ENCODE measurements around the gene FKRP.
"Not testable (repeated sequence)": the region's sequence is repeated elsewhere in the genome, so short reads cannot be mapped to it uniquely, and the experiment has no call there.

Gene FKRP

DNA sequence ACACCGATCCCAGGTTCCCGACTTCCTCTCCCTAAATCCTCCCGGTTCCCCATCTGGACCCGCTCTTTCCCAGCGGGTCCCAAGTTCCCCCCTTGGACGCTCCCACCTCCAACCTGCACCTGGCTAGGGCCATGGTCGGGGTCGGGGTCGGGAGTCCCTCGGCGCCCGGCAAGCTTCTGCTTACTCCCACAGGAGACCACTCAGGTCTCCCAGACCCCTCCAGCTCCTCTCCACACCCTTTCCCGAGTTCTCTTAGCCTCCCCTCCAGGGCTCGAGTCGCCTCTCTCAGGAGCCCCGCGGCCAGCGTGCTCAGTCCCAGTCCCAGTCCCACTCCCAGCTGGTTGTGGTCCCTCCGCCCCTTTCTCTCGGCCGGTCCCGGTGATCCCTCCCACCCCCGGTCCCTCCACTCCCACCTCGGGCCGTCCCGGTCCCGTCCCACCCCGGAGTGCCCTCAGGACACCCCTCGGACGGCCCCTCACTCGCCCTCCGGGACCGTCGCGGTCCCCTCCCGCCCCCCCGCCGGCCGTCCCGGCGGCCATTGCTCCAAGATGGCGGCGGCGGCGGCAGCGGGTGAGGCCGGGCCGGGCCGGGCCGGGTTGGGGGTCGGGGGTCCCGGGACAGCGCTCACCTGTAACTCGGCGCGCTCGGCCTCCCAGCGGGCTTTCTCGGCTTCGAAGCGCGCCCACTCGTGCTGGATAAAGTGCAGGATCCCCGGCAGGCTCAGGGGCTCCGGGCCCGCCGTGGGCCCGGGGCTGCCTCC is at the start of gene FKRP:
Gene FKRP (plus strand): TSS at position 537 of the 760 bp plus-strand sequence. CDS start 9,394 bp downstream, outside the sequence.
- Mint-ChIP-seq H3K36me3 (peaks cover 24% of the 10 kb centered on the region), H3K4me3 (peak within 1 kb of the TSS; percentile 93), H3K4me1 (peaks cover 56% of the 10 kb centered on the region), H3K27ac (peak within 1 kb of the TSS; percentile 85), H3K9me3 (no peaks in the 10 kb centered on the region), H3K27me3 (no peaks in the 10 kb centered on the region)
- CTCF ChIA-PET: interaction anchor here (1.1 to 1.3 kb wide), 3 partner anchors 8 to 22 kb away, joined by 3 to 5 read pairs (median 3); no protein-coding TSS in a partner anchor
- peak; percentile 59 for DNase-seq

GRCh38 chr19:46696866-46697203 is 49.0 kb upstream of the FKRP start:
- CTCF ChIA-PET: no interaction called here
- Mint-ChIP-seq H3K36me3 (peaks cover 74% of the 10 kb centered on the region), H3K27ac (no peak overlapping the region), H3K4me1 (no peaks in the 10 kb centered on the region), H3K9me3 (no peaks in the 10 kb centered on the region), H3K4me3 (no peak overlapping the region), H3K27me3 (no peaks in the 10 kb centered on the region)
- no peak for DNase-seq

DNA sequence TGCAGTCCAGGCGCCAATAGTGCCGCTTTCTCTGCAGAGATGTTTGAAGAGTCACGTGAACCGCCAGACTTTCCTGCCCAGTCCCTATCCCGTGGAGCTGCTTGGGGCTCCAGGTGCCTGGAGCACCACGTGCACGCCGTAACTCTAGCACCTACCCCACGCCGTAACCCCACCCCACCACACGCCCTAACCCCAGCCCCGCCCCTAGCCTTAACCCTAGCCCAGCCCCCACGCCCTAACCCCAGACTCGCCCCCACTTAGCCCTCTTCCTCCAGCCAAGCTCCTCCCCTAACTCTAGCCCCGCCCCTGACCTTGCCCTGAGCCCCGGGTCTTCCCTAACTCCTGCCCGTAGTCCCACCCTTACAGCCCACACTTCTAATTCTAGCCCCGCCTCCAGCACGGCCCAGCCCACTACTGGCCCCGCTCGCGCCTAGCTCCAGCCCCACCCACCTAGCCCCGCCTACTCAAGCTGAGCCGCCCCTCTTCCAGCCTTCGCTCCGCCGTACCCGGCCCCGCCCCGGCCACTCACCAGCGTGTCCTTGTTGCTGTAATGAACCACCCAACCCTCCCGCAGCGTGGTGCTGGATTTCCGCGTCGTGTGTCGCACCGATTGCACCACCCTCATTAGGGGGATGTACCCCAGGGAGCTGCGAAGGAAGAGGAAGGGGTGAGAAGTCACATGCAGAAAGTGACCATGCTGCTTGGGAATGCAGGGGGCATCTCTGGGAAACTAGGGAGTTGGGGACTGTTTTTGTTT is 48.5 kb upstream of the FKRP start:
- H3K9me3 Mint-ChIP-seq: no peaks in the 10 kb centered on the region
- no peak overlapping the region for H3K27ac Mint-ChIP-seq
- CTCF ChIA-PET: no interaction called here
- peak; percentile 51 for DNase-seq
- no peaks in the 10 kb centered on the region for H3K4me1 Mint-ChIP-seq
- H3K4me3 Mint-ChIP-seq: no peak overlapping the region
- no peaks in the 10 kb centered on the region for H3K27me3 Mint-ChIP-seq
- peaks cover 73% of the 10 kb centered on the region for H3K36me3 Mint-ChIP-seq

- CTCF ChIA-PET: no interaction called here
- DNase-seq: no peak
- Mint-ChIP-seq H3K27me3 (no peaks in the 10 kb centered on the region), H3K4me1 (no peaks in the 10 kb centered on the region), H3K27ac (peak overlapping the region; percentile 55), H3K4me3 (no peak overlapping the region), H3K36me3 (peaks cover 65% of the 10 kb centered on the region), H3K9me3 (no peaks in the 10 kb centered on the region)
These were observed 47.2 kb upstream of the FKRP start for GRCh38 chr19:46698395-46699321.

- Mint-ChIP-seq H3K4me3 (no peak overlapping the region), H3K27ac (no peak overlapping the region), H3K36me3 (peaks cover 69% of the 10 kb centered on the region), H3K27me3 (no peaks in the 10 kb centered on the region), H3K4me1 (peaks cover 10% of the 10 kb centered on the region), H3K9me3 (no peaks in the 10 kb centered on the region)
- CTCF ChIA-PET: interaction anchor here (1.4 kb wide), 1 partner anchor 12 kb away, joined by 5 read pairs; no protein-coding TSS in a partner anchor
- no peak for DNase-seq
These were observed 45.2 kb upstream of the FKRP start for GRCh38 chr19:46700704-46701103.

DNA sequence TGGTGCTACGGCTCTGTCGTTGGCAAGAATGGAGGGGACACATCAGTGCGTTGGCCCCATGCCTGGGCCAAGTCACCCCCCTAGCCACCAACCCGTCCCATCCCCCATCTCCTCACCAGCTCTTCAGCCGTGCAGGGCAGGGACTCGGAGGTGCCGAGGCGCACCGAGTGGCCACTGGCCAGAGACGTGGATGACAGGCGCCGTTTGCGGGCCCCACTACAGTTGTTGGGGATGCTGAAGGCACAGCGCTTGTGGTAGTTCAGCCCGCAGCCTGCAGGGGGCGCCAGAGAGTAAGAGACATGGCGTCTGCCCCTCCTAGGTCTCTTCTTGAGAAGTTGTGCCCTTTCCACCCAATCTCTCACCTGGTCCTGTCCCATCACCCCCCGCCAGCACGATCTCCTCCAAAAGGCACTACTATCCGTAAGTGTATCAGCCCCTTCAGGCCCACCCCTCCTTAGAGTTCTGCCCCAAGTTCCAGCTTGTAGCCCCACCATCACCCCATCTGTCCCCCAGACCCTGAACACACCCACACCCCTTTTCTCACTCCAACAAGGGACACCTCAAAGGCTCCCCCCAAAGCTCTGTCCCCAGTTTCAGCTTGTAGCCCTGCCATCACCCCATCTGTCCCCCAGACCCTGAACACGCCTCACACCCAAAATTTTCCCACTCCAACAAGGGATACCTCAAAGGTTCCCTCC is 41.3 kb upstream of the FKRP start:
- H3K27ac Mint-ChIP-seq: peak overlapping the region; percentile 81
- H3K36me3 Mint-ChIP-seq: peaks cover 61% of the 10 kb centered on the region
- no peaks in the 10 kb centered on the region for H3K9me3 Mint-ChIP-seq
- H3K4me3 Mint-ChIP-seq: no peak overlapping the region
- CTCF ChIA-PET: interaction anchor here (0.6 to 6.7 kb wide), 21 partner anchors 8 to 251 kb away, joined by 3 to 73 read pairs (median 4); no protein-coding TSS in a partner anchor
- H3K27me3 Mint-ChIP-seq: no peaks in the 10 kb centered on the region
- DNase-seq: peak; percentile 91
- peaks cover 16% of the 10 kb centered on the region for H3K4me1 Mint-ChIP-seq

- H3K36me3 Mint-ChIP-seq: peaks cover 55% of the 10 kb centered on the region
- H3K4me3 Mint-ChIP-seq: no peak overlapping the region
- peaks cover 32% of the 10 kb centered on the region for H3K4me1 Mint-ChIP-seq
- CTCF ChIA-PET: interaction anchor here (0.6 to 2.4 kb wide), 3 partner anchors 18 to 134 kb away, joined by 3 to 9 read pairs (median 3); no protein-coding TSS in a partner anchor
- H3K27ac Mint-ChIP-seq: no peak overlapping the region
- no peak for DNase-seq
- no peaks in the 10 kb centered on the region for H3K9me3 Mint-ChIP-seq
- H3K27me3 Mint-ChIP-seq: no peaks in the 10 kb centered on the region
These were observed 35.2 kb upstream of the FKRP start for GRCh38 chr19:46710687-46711086.

DNA sequence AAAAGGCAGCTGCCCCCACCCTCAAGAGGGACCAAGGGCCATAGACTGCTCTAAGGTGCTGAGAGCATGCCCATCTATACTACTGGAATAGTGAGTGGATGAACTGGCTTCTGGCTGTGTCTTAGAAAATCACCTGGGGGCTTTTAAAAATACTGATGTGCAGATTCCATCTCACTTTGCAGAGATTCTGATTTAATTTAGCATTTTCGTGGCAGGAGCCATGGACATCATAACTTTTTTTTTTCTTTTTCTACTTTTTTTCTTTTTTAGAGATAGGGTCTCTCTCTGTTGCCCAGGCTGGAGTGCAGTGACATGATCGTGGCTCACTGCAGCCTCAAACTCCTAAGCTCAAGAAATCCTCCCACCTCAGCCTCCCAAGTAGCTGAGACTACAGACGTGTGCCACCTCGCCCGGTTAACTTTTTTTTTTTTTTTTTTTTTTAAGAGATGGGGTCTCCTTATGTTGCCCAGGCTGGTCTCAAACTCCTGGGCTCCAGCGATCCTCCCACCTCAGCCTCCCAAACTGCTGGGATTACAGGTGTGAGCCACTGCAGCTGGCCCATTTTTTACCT is 33.0 kb upstream of the FKRP start:
- H3K4me3 Mint-ChIP-seq: peak overlapping the region; percentile 96
- H3K27ac Mint-ChIP-seq: peak overlapping the region; percentile 97
- not testable (repeated sequence) for DNase-seq, H3K27me3 Mint-ChIP-seq, H3K9me3 Mint-ChIP-seq
- peaks cover 29% of the 10 kb centered on the region for H3K4me1 Mint-ChIP-seq
- H3K36me3 Mint-ChIP-seq: peaks cover 55% of the 10 kb centered on the region
- CTCF ChIA-PET: interaction anchor here (0.8 to 4.0 kb wide), 4 partner anchors 9 to 22 kb away, joined by 3 to 40 read pairs (median 4); no protein-coding TSS in a partner anchor

DNA sequence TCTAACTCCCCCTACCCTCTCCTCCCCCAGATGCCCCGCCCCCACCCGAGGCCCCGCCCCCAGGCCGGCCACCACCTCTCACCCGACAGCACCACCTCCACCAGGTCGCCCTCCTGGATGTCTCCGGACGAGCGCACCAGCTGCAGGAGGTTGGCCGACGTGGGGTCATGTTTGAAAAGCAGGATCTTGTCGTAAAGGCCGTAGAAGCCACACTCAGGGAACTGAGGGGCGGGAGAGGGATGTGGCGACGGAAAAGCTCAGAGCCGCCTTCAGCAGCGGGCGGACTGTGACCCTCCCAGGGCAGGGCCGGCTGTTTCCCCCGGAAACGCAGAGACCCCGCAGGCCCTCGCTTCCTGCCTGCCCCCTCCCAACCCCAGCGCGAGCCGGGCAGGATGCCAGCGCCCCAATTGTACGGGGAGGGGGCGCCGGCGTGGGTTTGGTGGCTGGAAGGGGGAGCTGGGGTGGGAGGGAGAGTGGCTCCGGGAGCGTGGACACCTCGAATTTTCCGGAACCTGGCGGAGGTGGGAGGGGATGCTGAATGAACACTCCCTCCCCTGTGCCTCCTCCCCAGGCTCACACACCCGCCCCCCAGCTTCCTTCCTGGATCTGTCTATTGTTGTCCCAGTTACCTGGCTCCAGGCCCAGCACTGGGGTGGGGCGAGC is 31.9 kb upstream of the FKRP start:
- DNase-seq: peak; percentile 90
- CTCF ChIA-PET: interaction anchor here (0.7 to 4.0 kb wide), 6 partner anchors 9 to 127 kb away, joined by 3 to 40 read pairs (median 5); no protein-coding TSS in a partner anchor
- Mint-ChIP-seq H3K27ac (peak overlapping the region; percentile 97), H3K4me3 (peak overlapping the region; percentile 96), H3K27me3 (no peaks in the 10 kb centered on the region), H3K36me3 (peaks cover 51% of the 10 kb centered on the region), H3K9me3 (no peaks in the 10 kb centered on the region), H3K4me1 (peaks cover 39% of the 10 kb centered on the region)

GRCh38 chr19:46714444-46715106 is 31.3 kb upstream of the FKRP start:
- Mint-ChIP-seq H3K36me3 (peaks cover 51% of the 10 kb centered on the region), H3K4me1 (peaks cover 46% of the 10 kb centered on the region), H3K27me3 (no peaks in the 10 kb centered on the region), H3K27ac (peak overlapping the region; percentile 97), H3K4me3 (peak overlapping the region; percentile 96), H3K9me3 (no peaks in the 10 kb centered on the region)
- CTCF ChIA-PET: interaction anchor here (0.7 to 4.0 kb wide), 4 partner anchors 10 to 126 kb away, joined by 3 to 40 read pairs (median 18); no protein-coding TSS in a partner anchor
- DNase-seq: peak; percentile 88

DNA sequence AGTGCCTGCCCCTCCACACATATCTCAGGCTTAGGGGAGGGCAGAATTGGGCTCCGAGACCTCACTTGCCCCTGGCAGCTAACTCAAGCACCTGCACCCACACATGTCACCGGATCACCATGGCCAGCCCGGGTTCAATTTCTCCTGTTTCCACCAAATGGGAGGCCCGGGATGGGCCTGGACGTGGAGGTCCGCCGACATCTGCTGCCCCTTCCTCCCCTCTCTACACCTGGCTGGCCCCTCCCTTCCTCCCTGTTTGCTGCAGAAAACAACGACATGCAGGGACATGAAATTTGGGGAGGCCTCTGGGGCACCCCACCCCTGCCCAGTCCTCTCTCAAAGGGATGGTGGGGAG is 30.3 kb upstream of the FKRP start:
- H3K27ac Mint-ChIP-seq: peak overlapping the region; percentile 97
- H3K4me1 Mint-ChIP-seq: peaks cover 48% of the 10 kb centered on the region
- peak overlapping the region; percentile 96 for H3K4me3 Mint-ChIP-seq
- H3K27me3 Mint-ChIP-seq: no peaks in the 10 kb centered on the region
- CTCF ChIA-PET: interaction anchor here (1.3 to 4.0 kb wide), 3 partner anchors 11 to 125 kb away, joined by 5 to 40 read pairs (median 32); no protein-coding TSS in a partner anchor
- H3K36me3 Mint-ChIP-seq: peaks cover 49% of the 10 kb centered on the region
- no peaks in the 10 kb centered on the region for H3K9me3 Mint-ChIP-seq
- no peak for DNase-seq

Data from activated naive CD4-positive, alpha-beta T cell treated with anti-CD3 and anti-CD28 coated beads, Interleukin-2, amount 10 ng/mL, durations not matched to agents 7 days and 5 days (primary cell).